ENCODE results near the gene STK25. TPM values are rescaled to one million over a fixed set of nuclear protein-coding genes. Genes with fewer than 3 reads are reported as not detected.
"Not testable (repeated sequence)": the region's sequence is repeated elsewhere in the genome, so short reads cannot be mapped to it uniquely, and the experiment has no call there.

Gene STK25
- total and polyA plus RNA-seq, 12 donors = 66.1 to 147 (median 86.1) TPM

GRCh38 chr2:241507430-241508239 lies 749 bp downstream of the STK25 start:
- Histone ChIP-seq H3K27ac (peak overlapping the region; percentile 75 to 94 (median 88)), H3K4me3 (peak overlapping the region; percentile 75 to 98 (median 90)), H3K9me3 (no peaks in the 10 kb centered on the region), H3K36me3 (peaks cover 0 to 13% (median 0%) of the 10 kb centered on the region in 9 donors), H3K27me3 (no peaks in the 10 kb centered on the region), H3K4me1 (peaks cover 23 to 44% (median 35%) of the 10 kb centered on the region in 9 donors)
- peak in 1 of 2 donors; percentile 32 for DNase-seq
- intact Hi-C loops (cut with DNase I) = loop anchor here in 6 of 10 donors (2.0 to 10.0 kb wide), 6 partner anchors 105 to 225 kb away; partner anchors contain the start of genes ATG4B (in 1 of the 6), D2HGDH (in 1 of the 6) and THAP4 (in 1 of the 6)
- peak; percentile 4 to 56 (median 26) for ATAC-seq
- 1% methylated on average over 61 to 67 of the region's 67 CpGs for WGBS, 2 donors
- TF ChIP-seq CTCF (IDR thresholded peaks at IDR 0.05) = peak in 5 of 9 donors; percentile 16 to 43 (median 34)

GRCh38 chr2:241506793-241507429 lies 1.5 kb downstream of the STK25 start:
- no peak for TF ChIP-seq CTCF (IDR thresholded peaks at IDR 0.05)
- WGBS, 2 donors = 30 to 42% methylated on average over 19 of the region's 19 CpGs
- Histone ChIP-seq H3K36me3 (peaks cover 0 to 15% (median 0%) of the 10 kb centered on the region in 9 donors), H3K9me3 (no peaks in the 10 kb centered on the region), H3K27me3 (no peaks in the 10 kb centered on the region), H3K27ac (peak overlapping the region in 9 of 10 donors; percentile 81 to 94 (median 88)), H3K4me1 (peaks cover 23 to 44% (median 35%) of the 10 kb centered on the region in 9 donors), H3K4me3 (peak overlapping the region; percentile 75 to 98 (median 90))
- ATAC-seq (peak in 2 of 8 donors; percentile 11 to 33), DNase-seq (no peak)
- intact Hi-C loops (cut with DNase I) = loop anchor here in 5 of 10 donors (5.0 to 10.0 kb wide), 5 partner anchors 105 to 225 kb away; partner anchors contain the start of genes ATG4B (in 1 of the 5), D2HGDH (in 1 of the 5) and THAP4 (in 1 of the 5)

GRCh38 chr2:241506317-241506716 lies 2.1 kb downstream of the STK25 start:
- H3K27me3 ChIP-seq, ATAC-seq: not testable (repeated sequence)
- peaks cover 23 to 44% (median 35%) of the 10 kb centered on the region in 9 donors for H3K4me1 ChIP-seq

GRCh38 chr2:241505781-241506201 lies 2.6 kb downstream of the STK25 start:
- 76 to 83% methylated on average over 7 of the region's 7 CpGs for WGBS, 2 donors
- peak overlapping the region in 1 of 10 donors; percentile 89 for H3K4me3 ChIP-seq
- intact Hi-C loops (cut with DNase I) = loop anchor here in 5 of 10 donors (5.0 to 10.0 kb wide), 5 partner anchors 107 to 227 kb away; partner anchors contain the start of genes ATG4B (in 1 of the 5), D2HGDH (in 1 of the 5) and THAP4 (in 1 of the 5)

More at GRCh38 chr2:241506317-241506716, 2.1 kb downstream of the STK25 start:
- DNase-seq, H3K9me3 ChIP-seq: not testable (repeated sequence)
- Histone ChIP-seq H3K4me3 (peak overlapping the region in 4 of 10 donors; percentile 80 to 91 (median 88)), H3K27ac (peak overlapping the region in 3 of 10 donors; percentile 48 to 94 (median 84)), H3K36me3 (peaks cover 0 to 20% (median 2%) of the 10 kb centered on the region in 9 donors)
- WGBS, 2 donors = 96% methylated on average over 11 of the region's 11 CpGs
- intact Hi-C loops (cut with DNase I) = loop anchor here in 5 of 10 donors (5.0 to 10.0 kb wide), 5 partner anchors 106 to 226 kb away; partner anchors contain the start of genes ATG4B (in 1 of the 5), D2HGDH (in 1 of the 5) and THAP4 (in 1 of the 5)

More at GRCh38 chr2:241505781-241506201, 2.6 kb downstream of the STK25 start:
- Histone ChIP-seq H3K36me3 (peaks cover 0 to 25% (median 3%) of the 10 kb centered on the region in 9 donors), H3K27me3 (no peaks in the 10 kb centered on the region), H3K4me1 (peaks cover 23 to 44% (median 35%) of the 10 kb centered on the region in 9 donors), H3K9me3 (no peaks in the 10 kb centered on the region), H3K27ac (peak overlapping the region in 1 of 10 donors; percentile 48)
- TF ChIP-seq CTCF (IDR thresholded peaks at IDR 0.05) = no peak
- ATAC-seq (no peak), DNase-seq (no peak)
